ENCODE measurements around the gene RSAD1. TPM values are rescaled to one million over a fixed set of nuclear protein-coding genes. Genes with fewer than 3 reads are reported as not detected.
A peak's percentile ranks its signal among the peaks of the same experiment; 100 is the strongest.

The RSAD1 gene
- total RNA-seq, 2 donors from 2014 or later: 22.2 to 29.3 TPM

DNA sequence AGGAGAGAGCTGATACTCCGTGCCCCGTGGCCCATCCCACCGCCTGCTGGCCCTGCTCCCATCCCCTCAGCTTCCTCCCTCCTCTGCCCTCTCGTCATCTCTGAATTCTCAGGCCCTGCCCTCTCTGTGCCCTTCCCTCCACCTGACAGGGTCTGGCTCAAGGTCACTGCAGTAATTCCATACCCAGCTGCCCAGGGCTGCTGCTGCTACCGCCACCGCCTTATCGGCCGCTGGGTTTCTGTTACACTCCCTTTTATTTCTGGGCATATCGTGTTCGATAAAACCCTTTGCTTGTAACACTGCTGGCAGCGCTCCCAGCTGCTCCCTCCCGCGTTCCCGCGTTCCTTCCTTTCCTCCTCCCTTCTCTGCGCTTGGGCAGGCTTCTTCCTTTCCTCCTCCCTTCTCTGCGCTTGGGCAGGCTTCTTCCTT is 55.1 kb downstream of the RSAD1 start:
- Histone ChIP-seq H3K27me3 (peaks cover 7% of the 10 kb centered on the region), H3K27ac (peak overlapping the region; percentile 87)
- intact Hi-C loops (cut with DNase I): no loop called here

DNA sequence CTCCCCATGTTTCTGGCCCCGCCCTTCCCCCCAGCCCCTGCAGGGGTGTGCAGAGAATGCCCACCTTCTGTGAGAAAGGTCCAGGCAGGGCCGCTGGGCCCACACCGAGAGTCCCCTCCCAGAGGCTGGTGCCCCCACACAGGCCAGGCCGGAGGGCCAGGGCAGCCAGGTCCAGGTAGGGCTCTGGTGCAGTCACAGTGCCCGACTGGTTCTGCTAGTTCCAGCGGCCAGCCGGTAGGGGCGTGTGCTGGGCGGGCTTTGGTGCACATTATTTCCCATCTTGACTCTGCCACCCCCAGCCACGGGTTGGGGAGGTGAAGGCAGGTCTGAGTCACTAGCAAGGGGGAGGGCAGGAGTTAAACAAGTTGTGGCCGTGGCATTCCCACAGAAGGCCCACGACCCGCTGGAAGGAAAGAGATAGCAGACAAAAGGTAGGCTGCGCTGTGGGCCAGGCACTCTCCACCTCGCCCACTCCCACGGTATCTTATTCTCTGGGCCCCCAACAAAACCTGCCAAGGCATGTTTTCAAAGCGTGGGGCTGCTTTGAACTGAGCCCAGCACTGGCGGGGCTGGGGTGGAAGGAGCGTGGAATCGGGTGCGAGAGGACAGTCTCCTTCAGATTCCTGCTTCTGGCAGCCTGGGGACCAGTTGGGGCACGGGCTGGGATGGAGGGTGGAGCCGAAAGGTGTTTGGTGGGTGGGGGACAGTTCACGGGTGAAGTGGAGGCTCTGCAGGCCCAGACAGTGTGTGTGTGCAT is 55.7 kb downstream of the RSAD1 start:
- Histone ChIP-seq H3K27me3 (peaks cover 7% of the 10 kb centered on the region), H3K4me1 (peaks cover under 1% of the 10 kb centered on the region)
- TF ChIP-seq CTCF (IDR thresholded peaks at IDR 0.05): peak; percentile 47

More for the DNA sequence above, 55.1 kb downstream of the RSAD1 start:
- no peak for TF ChIP-seq CTCF (IDR thresholded peaks at IDR 0.05)
- Histone ChIP-seq H3K4me1 (no peaks in the 10 kb centered on the region), H3K9me3 (no peaks in the 10 kb centered on the region), H3K36me3 (no peaks in the 10 kb centered on the region), H3K9ac (ENCODE audit: low read depth in 2 of 2, low read length in 2 of 2) (peak overlapping the region; percentile 71 to 91), H3K4me3 (peak overlapping the region; percentile 44)
- peak; percentile 89 for DNase-seq

GRCh38 chr17:50534979-50535326 is 56.3 kb downstream of the RSAD1 start:
- intact Hi-C loops (cut with DNase I): loop anchor here (5.0 kb wide), 1 partner anchor 53 kb away; no protein-coding TSS in a partner anchor
- no peaks in the 10 kb centered on the region for H3K9me3 ChIP-seq
- H3K36me3 ChIP-seq: no peaks in the 10 kb centered on the region
- peaks cover 7% of the 10 kb centered on the region for H3K27me3 ChIP-seq
- peak overlapping the region; percentile 87 for H3K27ac ChIP-seq
- H3K4me3 ChIP-seq: peak overlapping the region; percentile 9
- no peak for DNase-seq
- peak overlapping the region; percentile 19 to 91 for H3K9ac ChIP-seq (ENCODE audit: low read depth in 2 of 2, low read length in 2 of 2)
- no peak for TF ChIP-seq CTCF (IDR thresholded peaks at IDR 0.05)
- peaks cover 6% of the 10 kb centered on the region for H3K4me1 ChIP-seq

More for the DNA sequence above, 55.7 kb downstream of the RSAD1 start:
- Histone ChIP-seq H3K27ac (peak overlapping the region; percentile 87), H3K9ac (ENCODE audit: low read depth in 2 of 2, low read length in 2 of 2) (peak overlapping the region; percentile 58 to 91), H3K36me3 (no peaks in the 10 kb centered on the region), H3K9me3 (no peaks in the 10 kb centered on the region), H3K4me3 (peak overlapping the region; percentile 44)
- DNase-seq: peak; percentile 87
- intact Hi-C loops (cut with DNase I): no loop called here

GRCh38 chr17:50535407-50535806 is 56.7 kb downstream of the RSAD1 start:
- Histone ChIP-seq H3K9me3 (no peaks in the 10 kb centered on the region), H3K4me1 (peaks cover 11% of the 10 kb centered on the region), H3K27me3 (peaks cover 7% of the 10 kb centered on the region), H3K36me3 (no peaks in the 10 kb centered on the region), H3K4me3 (no peak overlapping the region), H3K9ac (ENCODE audit: low read depth in 2 of 2, low read length in 2 of 2) (peak overlapping the region in 1 of 2 donors; percentile 91), H3K27ac (no peak overlapping the region)
- no peak for DNase-seq
- TF ChIP-seq CTCF (IDR thresholded peaks at IDR 0.05): no peak
- intact Hi-C loops (cut with DNase I): loop anchor here (5.0 kb wide), 1 partner anchor 53 kb away; no protein-coding TSS in a partner anchor

Other genes with a start within 250 kb of the RSAD1 start
- gene TMEM92, start 204.4 kb upstream of the RSAD1 start, total RNA-seq: 10 to 100 TPM; 11.1 to 18.5 TPM
- 10 to 100 TPM; 15.6 to 28.5 TPM for gene XYLT2, start 132.7 kb upstream of the RSAD1 start, total RNA-seq
- 100 to 1,000 TPM in 1 of 2 donors, 10 to 100 TPM in 1; 71.7 to 135 TPM for gene MRPL27, start 105.7 kb upstream of the RSAD1 start, total RNA-seq
- 10 to 100 TPM in 1 of 2 donors, 1 to 10 TPM in 1; 1.8 to 10.1 TPM for gene EME1, start 105.6 kb upstream of the RSAD1 start, total RNA-seq
- gene LRRC59, start 81.3 kb upstream of the RSAD1 start, total RNA-seq: 100 to 1,000 TPM; 147 to 265 TPM
- gene ACSF2, start 52.6 kb upstream of the RSAD1 start, total RNA-seq: 100 to 1,000 TPM in 1 of 2 donors, 10 to 100 TPM in 1; 50.8 to 119 TPM
- gene CHAD, start 10.0 kb upstream of the RSAD1 start, total RNA-seq: 1 to 10 TPM; 1.8 to 3.6 TPM
- gene MYCBPAP, start 29.6 kb downstream of the RSAD1 start, total RNA-seq: 1 to 10 TPM in 1 of 2 donors, under 1 TPM in 1; 0.56 to 2.8 TPM
- gene EPN3, start 53.9 kb downstream of the RSAD1 start, total RNA-seq: 10 to 100 TPM; 18.3 to 79.8 TPM
- gene SPATA20, start 68.3 kb downstream of the RSAD1 start, total RNA-seq: 10 to 100 TPM; 41.6 to 53.1 TPM
- gene CACNA1G, start 81.9 kb downstream of the RSAD1 start, total RNA-seq: under 1 TPM; 0.07 to 0.19 TPM
- 100 to 1,000 TPM; 187 to 226 TPM for gene ABCC3, start 156.0 kb downstream of the RSAD1 start, total RNA-seq
- gene ANKRD40, start 229.1 kb downstream of the RSAD1 start, total RNA-seq: 10 to 100 TPM; 20.1 to 25.1 TPM
- gene LUC7L3, start 240.7 kb downstream of the RSAD1 start, total RNA-seq: 10 to 100 TPM; 73.0 to 88.3 TPM